HG03565 (cell line): ENCODE data around the gene AIFM3.

ENCODE experiments used
- ATAC-seq: cut with Tn5 transposase; IDR thresholded peaks from one replicate; pipeline ENCODE4 v1.9.1; 2021; ENCODE audit warnings: mild to moderate bottlenecking, moderate library complexity; ENCODE audit not compliant: unreplicated experiment

Gene AIFM3

GRCh38 chr22:21022955-21023614, 56.0 kb downstream of the AIFM3 start:
- ATAC-seq: no peak

- no peak for ATAC-seq
Observed at GRCh38 chr22:21025266-21025665, 58.2 kb downstream of the AIFM3 start.

- ATAC-seq: no peak
Observed at GRCh38 chr22:21025763-21026755, 59.0 kb downstream of the AIFM3 start.

GRCh38 chr22:21026783-21027692, 60.0 kb downstream of the AIFM3 start:
- ATAC-seq: no peak

GRCh38 chr22:21028277-21029251, 61.5 kb downstream of the AIFM3 start:
- ATAC-seq: no peak

GRCh38 chr22:21029486-21030025, 62.5 kb downstream of the AIFM3 start:
- no peak for ATAC-seq

GRCh38 chr22:21030032-21030431, 63.0 kb downstream of the AIFM3 start:
- no peak for ATAC-seq
